ENCODE data around the gene INAFM1.

GRCh38 chr19:47284324-47284899 is 9.7 kb downstream of the INAFM1 start:
- TF ChIP-seq, protein P1, sequence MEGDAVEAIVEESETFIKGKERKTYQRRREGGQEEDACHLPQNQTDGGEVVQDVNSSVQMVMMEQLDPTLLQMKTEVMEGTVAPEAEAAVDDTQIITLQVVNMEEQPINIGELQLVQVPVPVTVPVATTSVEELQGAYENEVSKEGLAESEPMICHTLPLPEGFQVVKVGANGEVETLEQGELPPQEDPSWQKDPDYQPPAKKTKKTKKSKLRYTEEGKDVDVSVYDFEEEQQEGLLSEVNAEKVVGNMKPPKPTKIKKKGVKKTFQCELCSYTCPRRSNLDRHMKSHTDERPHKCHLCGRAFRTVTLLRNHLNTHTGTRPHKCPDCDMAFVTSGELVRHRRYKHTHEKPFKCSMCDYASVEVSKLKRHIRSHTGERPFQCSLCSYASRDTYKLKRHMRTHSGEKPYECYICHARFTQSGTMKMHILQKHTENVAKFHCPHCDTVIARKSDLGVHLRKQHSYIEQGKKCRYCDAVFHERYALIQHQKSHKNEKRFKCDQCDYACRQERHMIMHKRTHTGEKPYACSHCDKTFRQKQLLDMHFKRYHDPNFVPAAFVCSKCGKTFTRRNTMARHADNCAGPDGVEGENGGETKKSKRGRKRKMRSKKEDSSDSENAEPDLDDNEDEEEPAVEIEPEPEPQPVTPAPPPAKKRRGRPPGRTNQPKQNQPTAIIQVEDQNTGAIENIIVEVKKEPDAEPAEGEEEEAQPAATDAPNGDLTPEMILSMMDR (IDR thresholded peaks at IDR 0.05): peak; percentile 74 to 94 (median 81)
- TF ChIP-seq POLR2A (IDR thresholded peaks at IDR 0.05): no peak

All from thyroid gland (tissue), 4 donors.